Lung (tissue), 12 donors: ENCODE measurements around the gene PRAC1. TPM values are rescaled to one million over a fixed set of nuclear protein-coding genes. Genes with fewer than 3 reads are reported as not detected.

ENCODE experiments used
- ATAC-seq: fragments of 200-7000 bp; cut with Tn5 transposase; one replicate; pipeline ENCODE4 v1.9.1; 2020; ENCODE audit warnings: moderate number of reproducible peaks; ENCODE audit not compliant: insufficient read depth, low FRiP score
- DNase-seq, 3 donors: peaks; one replicate each; pipeline ENCODE4 v3.0.0-alpha.2; 2013 to 2017
- H3K27ac ChIP-seq, 2 donors: one replicate each; pipeline ENCODE4 v1.5.1; 2013; ENCODE audit warnings: mild to moderate bottlenecking in 2 of 2, moderate library complexity in 2 of 2, control low read depth in 1 of 2, inconsistent platforms in 1 of 2, low read depth in 1 of 2, low read length in 1 of 2
- H3K27me3 ChIP-seq, 3 donors: one replicate each; pipeline ENCODE4 v1.5.1; 2013; ENCODE audit warnings: low read length in 2 of 3; ENCODE audit not compliant: control insufficient read depth in 3 of 3, insufficient read depth in 3 of 3
- H3K36me3 ChIP-seq, 4 donors: one replicate each; pipeline ENCODE4 v1.5.1; 2013; ENCODE audit warnings: low read length in 4 of 4, mild to moderate bottlenecking in 1 of 4, moderate library complexity in 1 of 4; ENCODE audit not compliant: control insufficient read depth in 4 of 4, insufficient read depth in 4 of 4
- H3K4me1 ChIP-seq, 5 donors: one replicate each; pipeline ENCODE4 v1.5.1; 2013; ENCODE audit warnings: low read length in 5 of 5, mild to moderate bottlenecking in 2 of 5, moderate library complexity in 1 of 5; ENCODE audit not compliant: control insufficient read depth in 5 of 5, insufficient read depth in 5 of 5
- H3K4me3 ChIP-seq: one replicate; pipeline ENCODE4 v1.5.1; 2013; ENCODE audit warnings: mild to moderate bottlenecking, control low read depth, moderate library complexity
- H3K9ac ChIP-seq, 2 donors: one replicate each; pipeline ENCODE4 v1.5.1; 2013; ENCODE audit warnings: low read length in 2 of 2, control low read depth in 1 of 2; ENCODE audit not compliant: insufficient read depth in 1 of 2
- H3K9me3 ChIP-seq, 4 donors: one replicate each; pipeline ENCODE4 v1.5.1; 2013; ENCODE audit warnings: low read length in 3 of 4, mild to moderate bottlenecking in 1 of 4, moderate library complexity in 1 of 4; ENCODE audit not compliant: control insufficient read depth in 4 of 4, insufficient read depth in 3 of 4
- CTCF ChIP-seq: IDR thresholded peaks from 2 replicates; pipeline ENCODE4 v1.5.1; 2012; ENCODE audit warnings: mild to moderate bottlenecking; ENCODE audit errors: control extremely low read depth, extremely low read depth
- WGBS, 2 donors: extraction: QIAGEN DNeasy Blood & Tissue Kit; methylation state at CpG; one replicate each; pipeline ENCODE4 v1.1.7; 2013; 5-methylcytosine and 5-hydroxymethylcytosine counted together
- polyA plus RNA-seq, 2 donors: library from polyadenylated mRNA; stranded (reverse); fragments of 200-250 nt; gene quantifications; one replicate each; pipeline ENCODE4 v1.2.1, GENCODE V29; 2013
- total RNA-seq, 2 donors: library from RNA; depleted of rRNA in 1 of 2; stranded (reverse); fragments of >200 nt in 1 of 2; gene quantifications; one replicate each; pipeline ENCODE4 v1.2.1, GENCODE V29; 2014 to 2021
- donor health status: control.
- donor health status: control.
- donor health status: Bipolar disorder and iron deficiency.
- donor health status: healthy.
- donor health status: DM: yes; HTN: yes; CAD: no.

The PRAC1 gene
- total and polyA plus RNA-seq, 4 donors: not detected

- Histone ChIP-seq H3K9ac (no peak overlapping the region), H3K27me3 (peaks cover 10 to 99% (median 97%) of the 10 kb centered on the region in 3 donors), H3K27ac (no peak overlapping the region), H3K9me3 (peaks cover 0 to 12% (median 0%) of the 10 kb centered on the region in 4 donors), H3K36me3 (no peaks in the 10 kb centered on the region), H3K4me1 (peaks cover 0 to 1% (median 0%) of the 10 kb centered on the region in 5 donors), H3K4me3 (no peak overlapping the region)
- 8 to 10% methylated on average over 13 of the region's 13 CpGs for WGBS, 2 donors
- TF ChIP-seq CTCF: no peak
- no peak for DNase-seq
- ATAC-seq: no peak
Observed at GRCh38 chr17:48751733-48752398, 29.5 kb upstream of the PRAC1 start.

DNA sequence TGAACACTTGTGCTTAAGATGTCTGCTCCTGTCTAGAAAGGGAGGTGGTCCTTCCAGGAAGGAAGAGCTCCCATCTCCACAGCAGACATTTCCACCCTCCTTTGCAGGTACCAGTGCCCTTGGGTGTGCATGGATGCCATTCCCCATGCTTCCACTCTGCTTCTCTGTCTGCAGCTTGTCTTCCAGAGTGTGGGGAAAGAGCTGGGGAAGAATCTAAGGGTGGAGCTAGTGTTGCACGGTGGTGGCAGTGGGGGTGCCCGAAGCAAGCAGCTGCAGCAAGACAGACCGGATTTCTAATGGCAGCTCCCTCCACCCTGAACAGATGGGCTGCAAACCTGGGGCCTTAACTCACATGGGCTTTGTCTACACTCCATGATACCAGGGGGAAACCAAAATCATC is 28.9 kb upstream of the PRAC1 start:
- Histone ChIP-seq H3K36me3 (no peaks in the 10 kb centered on the region), H3K4me1 (peaks cover 0 to 1% (median 0%) of the 10 kb centered on the region in 5 donors), H3K9ac (no peak overlapping the region), H3K9me3 (peaks cover 0 to 12% (median 0%) of the 10 kb centered on the region in 4 donors), H3K4me3 (no peak overlapping the region), H3K27ac (no peak overlapping the region), H3K27me3 (peaks cover 14 to 100% (median 98%) of the 10 kb centered on the region in 3 donors)
- DNase-seq (no peak), ATAC-seq (no peak)
- TF ChIP-seq CTCF: no peak
- WGBS, 2 donors: 2 to 6% methylated on average over 3 of the region's 3 CpGs

DNA sequence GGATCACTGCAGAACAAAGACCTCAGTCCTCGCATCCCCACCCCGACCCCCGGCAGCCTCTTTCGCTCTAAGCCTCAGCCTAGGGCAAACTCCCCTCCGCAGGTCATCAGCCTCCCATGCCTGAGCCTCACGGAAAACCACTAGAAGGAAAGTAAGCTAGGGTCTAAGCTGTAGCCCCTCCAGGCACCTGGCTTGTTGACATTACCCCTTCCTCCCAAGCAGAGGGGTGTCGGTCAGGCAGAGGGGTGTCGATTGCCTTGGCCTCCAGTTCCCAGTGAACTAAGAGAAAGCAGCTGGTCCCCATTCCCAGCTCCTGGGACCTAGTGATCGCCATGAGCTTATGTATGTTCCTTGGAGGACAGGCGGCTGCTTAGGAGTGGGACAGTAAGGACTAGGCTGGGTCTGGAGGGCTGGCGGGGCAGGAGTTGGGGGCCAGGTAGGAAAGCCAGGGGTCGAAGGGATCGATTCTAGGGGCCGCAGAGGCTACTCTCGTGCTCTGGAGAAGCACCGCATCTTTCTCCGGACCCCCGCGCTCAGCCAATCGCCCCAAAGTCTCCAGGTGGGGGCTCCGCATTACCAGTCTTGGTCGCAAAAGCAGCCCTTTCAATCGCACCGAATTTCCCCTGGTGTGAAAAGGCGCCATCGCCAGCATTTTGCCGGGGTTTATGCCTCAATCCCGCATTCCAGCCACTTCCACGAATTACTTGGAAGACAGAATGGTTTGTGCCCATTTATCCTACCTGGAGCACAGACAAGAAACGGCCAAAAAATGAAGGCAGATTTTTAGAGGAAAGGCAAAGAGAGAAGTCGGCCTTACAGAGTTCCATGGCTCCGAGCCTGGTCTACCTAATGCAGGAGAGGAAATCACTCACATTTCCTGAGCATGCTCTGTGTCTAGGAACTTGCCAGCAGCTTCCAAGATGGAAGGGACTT is 27.6 kb upstream of the PRAC1 start:
- no peak for ATAC-seq

More for the DNA sequence above, 27.6 kb upstream of the PRAC1 start:
- Histone ChIP-seq H3K27me3 (peaks cover 17 to 100% (median 98%) of the 10 kb centered on the region in 3 donors), H3K9ac (no peak overlapping the region), H3K4me1 (no peaks in the 10 kb centered on the region), H3K9me3 (peaks cover 0 to 12% (median 0%) of the 10 kb centered on the region in 4 donors), H3K27ac (no peak overlapping the region), H3K4me3 (no peak overlapping the region), H3K36me3 (no peaks in the 10 kb centered on the region)
- no peak for TF ChIP-seq CTCF
- WGBS, 2 donors: 9 to 10% methylated on average over 32 of the region's 32 CpGs
- DNase-seq: no peak
